ENCODE results near the gene NELFE.

GRCh38 chr6:31968791-31969711, 10.3 kb upstream of the NELFE start:
- TF ChIP-seq EZH2phosphoT487 (IDR thresholded peaks at IDR 0.05; ENCODE audit: low read depth, severe bottlenecking, unreplicated experiment) = no peak
- TF ChIP-seq, protein P1, sequence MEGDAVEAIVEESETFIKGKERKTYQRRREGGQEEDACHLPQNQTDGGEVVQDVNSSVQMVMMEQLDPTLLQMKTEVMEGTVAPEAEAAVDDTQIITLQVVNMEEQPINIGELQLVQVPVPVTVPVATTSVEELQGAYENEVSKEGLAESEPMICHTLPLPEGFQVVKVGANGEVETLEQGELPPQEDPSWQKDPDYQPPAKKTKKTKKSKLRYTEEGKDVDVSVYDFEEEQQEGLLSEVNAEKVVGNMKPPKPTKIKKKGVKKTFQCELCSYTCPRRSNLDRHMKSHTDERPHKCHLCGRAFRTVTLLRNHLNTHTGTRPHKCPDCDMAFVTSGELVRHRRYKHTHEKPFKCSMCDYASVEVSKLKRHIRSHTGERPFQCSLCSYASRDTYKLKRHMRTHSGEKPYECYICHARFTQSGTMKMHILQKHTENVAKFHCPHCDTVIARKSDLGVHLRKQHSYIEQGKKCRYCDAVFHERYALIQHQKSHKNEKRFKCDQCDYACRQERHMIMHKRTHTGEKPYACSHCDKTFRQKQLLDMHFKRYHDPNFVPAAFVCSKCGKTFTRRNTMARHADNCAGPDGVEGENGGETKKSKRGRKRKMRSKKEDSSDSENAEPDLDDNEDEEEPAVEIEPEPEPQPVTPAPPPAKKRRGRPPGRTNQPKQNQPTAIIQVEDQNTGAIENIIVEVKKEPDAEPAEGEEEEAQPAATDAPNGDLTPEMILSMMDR (IDR thresholded peaks at IDR 0.05; ENCODE audit: poor library complexity) = no peak
- TF ChIP-seq EZH2 (IDR thresholded peaks at IDR 0.05; ENCODE audit: borderline replicate concordance) = no peak
